Activated naive CD8-positive, alpha-beta T cell treated with anti-CD3 and anti-CD28 coated beads, Interleukin-2, amount 10 ng/mL, durations not matched to agents 7 days and 5 days (primary cell): ENCODE measurements around the gene PER2. TPM values are rescaled to one million over a fixed set of nuclear protein-coding genes. Genes with fewer than 3 reads are reported as not detected.

Experiments used
- ATAC-seq: fragments of 150-1000 bp; cut with Tn5 transposase; one replicate; pipeline ENCODE4 v1.10.0; 2021; ENCODE audit warnings: low read depth, moderate library complexity
- POLR2A ChIA-PET: fragments of 350-600 bp; sonication (Branson Sonifier 250); formaldehyde crosslinking; loops from one replicate; lab custom pipeline; 2021; ENCODE audit warnings: antibody characterized with exemption; lab: Charles Lee
- DNase-seq: peaks from one replicate; pipeline ENCODE4 v3.0.0; 2021
- H3K27ac Mint-ChIP-seq: one replicate; pipeline ENCODE4 v1.8.0; 2022; ENCODE audit warnings: mild to moderate bottlenecking, mixed read lengths
- H3K27me3 Mint-ChIP-seq: one replicate; pipeline ENCODE4 v1.8.0; 2022; ENCODE audit warnings: mild to moderate bottlenecking, moderate library complexity, mixed read lengths
- H3K36me3 Mint-ChIP-seq: one replicate; pipeline ENCODE4 v1.8.0; 2021; ENCODE audit warnings: mild to moderate bottlenecking, mixed read lengths
- H3K4me1 Mint-ChIP-seq: one replicate; pipeline ENCODE4 v1.8.0; 2021; ENCODE audit warnings: mixed read lengths
- H3K4me3 Mint-ChIP-seq: one replicate; pipeline ENCODE4 v1.8.0; 2022; ENCODE audit warnings: mild to moderate bottlenecking, moderate library complexity, mixed read lengths
- H3K9me3 Mint-ChIP-seq: one replicate; pipeline ENCODE4 v1.8.0; 2021; ENCODE audit warnings: mixed read lengths
- total RNA-seq, 2 experiments: library from RNA; stranded (reverse); gene quantifications; one replicate each; pipeline ENCODE4 v1.2.3, GENCODE V29; 2021

The PER2 gene
- total RNA-seq, 2 experiments from 2014 or later: 13.0 to 13.7 TPM

DNA sequence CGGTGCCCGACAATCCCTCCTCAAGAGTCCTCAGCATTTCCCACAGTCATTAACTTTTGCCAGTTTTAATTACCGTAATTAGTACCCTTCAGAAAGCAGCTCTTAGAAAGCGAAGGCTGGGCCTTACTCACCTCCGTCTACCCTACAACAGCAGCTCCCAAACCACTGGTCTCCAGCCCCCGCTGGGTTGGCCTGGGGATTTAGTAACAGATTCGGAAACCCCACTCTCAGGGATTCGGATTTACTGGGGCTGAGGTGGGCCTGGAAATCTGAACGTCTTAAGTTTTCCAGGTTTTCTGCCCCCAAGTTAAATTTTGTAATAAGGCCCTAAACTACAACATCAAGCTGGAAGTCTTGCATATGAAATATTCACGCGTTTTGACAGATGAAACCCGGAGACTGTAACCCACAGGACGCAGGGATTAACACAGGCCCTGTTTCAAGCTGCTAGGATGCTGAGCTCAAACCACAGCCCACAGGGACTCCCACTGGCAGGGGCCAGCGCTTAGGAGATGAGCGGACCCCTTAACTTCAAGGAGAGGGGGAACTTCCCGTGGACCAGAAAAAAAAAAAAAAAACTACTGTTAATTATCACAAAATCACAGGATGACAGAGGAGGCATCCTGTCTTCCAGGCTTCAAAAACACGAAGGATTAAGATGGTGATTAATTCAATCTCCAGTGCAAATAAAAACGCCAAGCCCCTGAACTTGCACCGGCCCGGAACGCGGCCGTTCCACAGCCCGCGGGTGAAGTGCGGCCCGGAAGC, 85.9 kb downstream of the PER2 start:
- no peak for DNase-seq
- H3K27me3 Mint-ChIP-seq: peaks cover 2% of the 10 kb centered on the region
- POLR2A ChIA-PET: interaction anchor here (0.7 to 2.3 kb wide), 13 partner anchors 11 to 280 kb away, joined by 3 to 8 read pairs (median 4); partner anchors contain the start of gene SCLY
- H3K4me3 Mint-ChIP-seq: peak overlapping the region; percentile 86
- H3K4me1 Mint-ChIP-seq: peaks cover 27% of the 10 kb centered on the region
- peaks cover 4% of the 10 kb centered on the region for H3K36me3 Mint-ChIP-seq
- peak overlapping the region; percentile 85 for H3K27ac Mint-ChIP-seq
- no peaks in the 10 kb centered on the region for H3K9me3 Mint-ChIP-seq
- no peak for ATAC-seq

Other genes with a start within 250 kb of the PER2 start
- gene SCLY, start 227.6 kb downstream of the PER2 start, total RNA-seq: 10 to 100 TPM; 27.8 to 30.6 TPM
- under 1 TPM; 0.09 to 0.11 TPM for gene ESPNL, start 188.3 kb downstream of the PER2 start, total RNA-seq
- gene KLHL30, start 149.9 kb downstream of the PER2 start, total RNA-seq: not detected
- gene ERFE, start 129.6 kb downstream of the PER2 start, total RNA-seq: under 1 TPM in 1 of 2 experiments, not detected in 1; 0.42 TPM
- 10 to 100 TPM; 56.3 to 59.1 TPM for gene ILKAP, start 84.9 kb downstream of the PER2 start, total RNA-seq
- 1 to 10 TPM; 4.3 to 7.1 TPM for gene HES6, start 48.6 kb downstream of the PER2 start, total RNA-seq
- 1 to 10 TPM; 8.6 to 8.7 TPM for gene TRAF3IP1, start 31.9 kb upstream of the PER2 start, total RNA-seq
- 10 to 100 TPM; 32.1 to 34.3 TPM for gene ASB1, start 138.3 kb upstream of the PER2 start, total RNA-seq